SK-N-SH (cell line): ENCODE results near the gene CALN1. TPM values are rescaled to one million over a fixed set of nuclear protein-coding genes. Genes with fewer than 3 reads are reported as not detected.

Experiments
- CTCF ChIA-PET: fragments of 300-600, 350-600 bp; formaldehyde crosslinking; extraction: SDS; loops from one replicate; lab custom pipeline; 2021; lab: Yijun Ruan, JAX
- POLR2A ChIA-PET: fragments of 350-600 bp; sonication (Branson Sonifier 250); formaldehyde crosslinking; extraction: SDS; loops from one replicate; lab custom pipeline; 2020; ENCODE audit warnings: antibody characterized with exemption, inconsistent platforms; lab: Yijun Ruan, JAX
- DNase-seq: peaks from one replicate; pipeline ENCODE4 v3.0.0; 2012
- H2AFZ ChIP-seq: fragments of 200-600 bp; sonication (generic); 2 replicates; pipeline ENCODE4 v1.8.1; 2016; ENCODE audit warnings: antibody characterized with exemption, mild to moderate bottlenecking, low read depth
- H3F3A ChIP-seq: fragments of 200-600 bp; sonication (generic); replicated peaks from 2 replicates; pipeline ENCODE3; 2016; ENCODE audit warnings: antibody characterized with exemption, mild to moderate bottlenecking; ENCODE audit not compliant: insufficient read depth
- H3K27ac ChIP-seq, 2 experiments: fragments of 200-500 bp in 1 of 2; fragments of 200-600 bp in 1 of 2; sonication (Bioruptor generic) in 1 of 2; sonication (generic), shearing (Covaris generic) in 1 of 2; 2 replicates each; pipeline versions ENCODE4 v1.5.1 to v1.6.1; 2014 to 2016; ENCODE audit warnings: low read depth in 2 of 2, inconsistent platforms in 1 of 2, low read length in 1 of 2, mild to moderate bottlenecking in 1 of 2, mixed read lengths in 1 of 2
- H3K27me3 ChIP-seq: fragments of 200-600 bp; sonication (generic), shearing (Covaris generic); 2 replicates; pipeline ENCODE4 v1.6.1; 2016; ENCODE audit warnings: mixed run types; ENCODE audit not compliant: insufficient read depth
- H3K36me3 ChIP-seq, 2 experiments: fragments of 200-500 bp in 1 of 2; fragments of 200-600 bp in 1 of 2; sonication (Bioruptor generic) in 1 of 2; sonication (generic) in 1 of 2; replicated peaks in 1 of 2; 2 replicates each; pipeline versions ENCODE3 to v1.5.1; 2014 to 2016; ENCODE audit warnings: low read length in 1 of 2, mild to moderate bottlenecking in 1 of 2; ENCODE audit not compliant: insufficient read depth in 2 of 2, control insufficient read depth in 1 of 2
- H3K4me1 ChIP-seq, 2 experiments: fragments of 200-500 bp in 1 of 2; fragments of 200-600 bp in 1 of 2; sonication (Bioruptor generic) in 1 of 2; sonication (generic), shearing (Covaris generic) in 1 of 2; 2 replicates each; pipeline versions ENCODE4 v1.5.1 to v1.6.1; 2014 to 2016; ENCODE audit warnings: low read depth in 1 of 2, low read length in 1 of 2, mixed run types in 1 of 2; ENCODE audit not compliant: insufficient read depth in 2 of 2, control insufficient read depth in 1 of 2
- H3K4me2 ChIP-seq: fragments of 200-600 bp; sonication (generic), shearing (Covaris generic); 2 replicates; pipeline ENCODE4 v1.6.1; 2017; ENCODE audit warnings: mixed run types
- H3K4me3 ChIP-seq, 2 experiments: fragments of 200-500 bp in 1 of 2; fragments of 200-600 bp in 1 of 2; sonication (Bioruptor generic) in 1 of 2; sonication (generic), shearing (Covaris generic) in 1 of 2; 2 replicates each; pipeline versions ENCODE4 v1.5.1 to v1.8.1; 2014 to 2016; ENCODE audit warnings: low read depth in 2 of 2, inconsistent platforms in 1 of 2, low read length in 1 of 2, mild to moderate bottlenecking in 1 of 2, mixed read lengths in 1 of 2, moderate library complexity in 1 of 2
- H3K79me2 ChIP-seq: fragments of 200-600 bp; sonication (generic); 2 replicates; pipeline ENCODE4 v1.8.1; 2017; ENCODE audit warnings: mild to moderate bottlenecking; ENCODE audit not compliant: insufficient read depth
- H3K9ac ChIP-seq: fragments of 200-600 bp; sonication (generic); 2 replicates; pipeline ENCODE4 v1.6.1; 2017; ENCODE audit warnings: mixed run types
- H3K9me2 ChIP-seq: fragments of 200-600 bp; sonication (generic); 2 replicates; pipeline ENCODE4 v1.6.1; 2017; ENCODE audit warnings: mixed run types
- H3K9me3 ChIP-seq: fragments of 200-600 bp; sonication (generic); 2 replicates; pipeline ENCODE4 v1.6.1; 2017; ENCODE audit warnings: mixed run types, mild to moderate bottlenecking, moderate library complexity
- H4K20me1 ChIP-seq: fragments of 200-600 bp; sonication (generic); 2 replicates; pipeline ENCODE4 v1.6.1; 2017; ENCODE audit warnings: mild to moderate bottlenecking, mixed run types; ENCODE audit not compliant: insufficient read depth
- CHD2 ChIP-seq: fragments of 150-350 bp; IDR thresholded peaks from 2 replicates; pipeline ENCODE4 v1.6.1; 2018; ENCODE audit warnings: low read length; ENCODE audit not compliant: partially characterized antibody
- EZH2phosphoT487 ChIP-seq: fragments of 200-600 bp; sonication (generic); IDR thresholded peaks from 2 replicates; pipeline ENCODE4 v1.6.1; 2017; ENCODE audit warnings: low read depth, mixed run types, mild to moderate bottlenecking, antibody characterized with exemption, moderate library complexity, borderline replicate concordance
- FOXJ3 ChIP-seq: sonication (generic); formaldehyde crosslinking; IDR thresholded peaks from 2 replicates; pipeline ENCODE4 v1.5.1; 2020; ENCODE audit warnings: mild to moderate bottlenecking, missing genetic modification reagents
- FOXM1 ChIP-seq: IDR thresholded peaks from 2 replicates; pipeline ENCODE4 v1.4.0; 2012; ENCODE audit warnings: low read depth, mild to moderate bottlenecking
- GABPA ChIP-seq: IDR thresholded peaks from 2 replicates; pipeline ENCODE4 v1.4.0; 2012; ENCODE audit warnings: low read depth, mild to moderate bottlenecking
- GATA2 ChIP-seq: sonication (generic); formaldehyde crosslinking; IDR thresholded peaks from 2 replicates; pipeline ENCODE4 v1.5.0; 2020; ENCODE audit warnings: mild to moderate bottlenecking, missing genetic modification reagents
- MAX ChIP-seq: IDR thresholded peaks from 2 replicates; pipeline ENCODE4 v1.4.0; 2012; ENCODE audit warnings: low read depth
- NRF1 ChIP-seq: IDR thresholded peaks from 2 replicates; pipeline ENCODE4 v1.6.1; 2012; ENCODE audit warnings: low read depth, mild to moderate bottlenecking, low read length
- REST ChIP-seq: IDR thresholded peaks from 2 replicates; pipeline ENCODE4 v1.6.1; 2012; ENCODE audit warnings: mild to moderate bottlenecking, low read depth, low read length, moderate library complexity
- RXRA ChIP-seq: IDR thresholded peaks from 2 replicates; pipeline ENCODE4 v1.4.0; 2012; ENCODE audit warnings: low read depth, mild to moderate bottlenecking, borderline replicate concordance
- TAF1 ChIP-seq: IDR thresholded peaks from 2 replicates; pipeline ENCODE4 v1.6.1; 2012; ENCODE audit warnings: low read depth, mild to moderate bottlenecking, low read length, moderate library complexity, borderline replicate concordance
- USF1 ChIP-seq: IDR thresholded peaks from 2 replicates; pipeline ENCODE4 v1.4.0; 2012; ENCODE audit warnings: low read depth, borderline replicate concordance
- USF2 ChIP-seq: fragments of 150-350 bp; IDR thresholded peaks from 2 replicates; pipeline ENCODE4 v1.6.1; 2017; ENCODE audit warnings: antibody characterized with exemption, low read length, low read depth, borderline replicate concordance
- WGBS: methylation state at CpG from one replicate; pipeline ENCODE4 v1.1.6; 2017; ENCODE audit warnings: low lambda C conversion rate; 5-methylcytosine and 5-hydroxymethylcytosine counted together
- polyA plus RNA-seq, 3 experiments: library from polyadenylated mRNA; depleted of rRNA; stranded (reverse); fragments of >200 nt; gene quantifications; 2 replicates each; pipeline ENCODE4 v1.2.3, GENCODE V29; 2012
- TF ChIP-seq, protein P1 (sequence below): fragments of 150-350 bp; IDR thresholded peaks from 2 replicates; pipeline ENCODE4 v1.6.1; 2016; ENCODE audit warnings: mild to moderate bottlenecking, low read depth, low read length

Gene CALN1
- polyA plus RNA-seq, 1 of the 3 experiments (the other 2 are of a cell fraction), result not detected

- no peak for TF ChIP-seq MAX
- no peak for TF ChIP-seq RXRA
- TF ChIP-seq REST, result peak; percentile 69; the same call in 1 of the 2 replicates
- no peak for TF ChIP-seq GABPA
- no peak for TF ChIP-seq USF1
These were observed 313.1 kb downstream of the CALN1 start (continued) for GRCh38 chr7:72098807-72099580.

- CTCF ChIA-PET, result no interaction called here
These were observed 314.9 kb downstream of the CALN1 start for GRCh38 chr7:72097226-72097625.

More at GRCh38 chr7:72097226-72097625, 314.9 kb downstream of the CALN1 start:
- no peaks in the 10 kb centered on the region for H3K27me3 ChIP-seq
- H3K4me3 ChIP-seq, result no peak overlapping the region
- H3K4me1 ChIP-seq, result peaks cover 0 to 11% of the 10 kb centered on the region in 2 experiments; a peak in 2 of 4 replicates
- H3K27ac ChIP-seq, result no peak overlapping the region
- TF ChIP-seq EZH2phosphoT487 (no peak), RXRA (no peak), USF1 (no peak), TAF1 (no peak), NRF1 (no peak), USF2 (no peak), FOXJ3 (CRISPR knock-in tag) (no peak), GATA2 (CRISPR knock-in tag) (no peak), CHD2 (no peak), REST (no peak), FOXM1 (no peak)
- TF ChIP-seq, protein P1, sequence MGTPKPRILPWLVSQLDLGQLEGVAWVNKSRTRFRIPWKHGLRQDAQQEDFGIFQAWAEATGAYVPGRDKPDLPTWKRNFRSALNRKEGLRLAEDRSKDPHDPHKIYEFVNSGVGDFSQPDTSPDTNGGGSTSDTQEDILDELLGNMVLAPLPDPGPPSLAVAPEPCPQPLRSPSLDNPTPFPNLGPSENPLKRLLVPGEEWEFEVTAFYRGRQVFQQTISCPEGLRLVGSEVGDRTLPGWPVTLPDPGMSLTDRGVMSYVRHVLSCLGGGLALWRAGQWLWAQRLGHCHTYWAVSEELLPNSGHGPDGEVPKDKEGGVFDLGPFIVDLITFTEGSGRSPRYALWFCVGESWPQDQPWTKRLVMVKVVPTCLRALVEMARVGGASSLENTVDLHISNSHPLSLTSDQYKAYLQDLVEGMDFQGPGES, result no peak
- no peak overlapping the region for H3K9ac ChIP-seq
- POLR2A ChIA-PET, result no interaction called here
- no peaks in the 10 kb centered on the region for H3F3A ChIP-seq
- H3K9me2 ChIP-seq, result 0 out of 2 replicates have a peak, but pooled peaks cover under 1% of the 10 kb centered on the region
- peaks cover under 1% of the 10 kb centered on the region; the same call in 1 of the 2 replicates for H3K9me3 ChIP-seq
- 25% methylated on average over 3 of the region's 3 CpGs for WGBS
- H3K79me2 ChIP-seq, result no peaks in the 10 kb centered on the region
- H2AFZ ChIP-seq, result no peak overlapping the region
- H3K36me3 ChIP-seq, result no peaks in the 10 kb centered on the region
- no peaks in the 10 kb centered on the region for H4K20me1 ChIP-seq
- H3K4me2 ChIP-seq, result no peak overlapping the region
- no peak for DNase-seq
